SK-N-SH (cell line): ENCODE measurements around the gene ADCY9. TPM values are rescaled to one million over a fixed set of nuclear protein-coding genes. Genes with fewer than 3 reads are reported as not detected.

Experiments
- CTCF ChIA-PET: fragments of 300-600, 350-600 bp; formaldehyde crosslinking; extraction: SDS; loops from one replicate; lab custom pipeline; 2021; lab: Yijun Ruan, JAX
- POLR2A ChIA-PET: fragments of 350-600 bp; sonication (Branson Sonifier 250); formaldehyde crosslinking; extraction: SDS; loops from one replicate; lab custom pipeline; 2020; ENCODE audit warnings: antibody characterized with exemption, inconsistent platforms; lab: Yijun Ruan, JAX
- DNase-seq: peaks from one replicate; pipeline ENCODE4 v3.0.0; 2012
- H2AFZ ChIP-seq: fragments of 200-600 bp; sonication (generic); 2 replicates; pipeline ENCODE4 v1.8.1; 2016; ENCODE audit warnings: antibody characterized with exemption, mild to moderate bottlenecking, low read depth
- H3F3A ChIP-seq: fragments of 200-600 bp; sonication (generic); replicated peaks from 2 replicates; pipeline ENCODE3; 2016; ENCODE audit warnings: antibody characterized with exemption, mild to moderate bottlenecking; ENCODE audit not compliant: insufficient read depth
- H3K27ac ChIP-seq, 2 experiments: fragments of 200-500 bp in 1 of 2; fragments of 200-600 bp in 1 of 2; sonication (Bioruptor generic) in 1 of 2; sonication (generic), shearing (Covaris generic) in 1 of 2; 2 replicates each; pipeline versions ENCODE4 v1.5.1 to v1.6.1; 2014 to 2016; ENCODE audit warnings: low read depth in 2 of 2, inconsistent platforms in 1 of 2, low read length in 1 of 2, mild to moderate bottlenecking in 1 of 2, mixed read lengths in 1 of 2
- H3K27me3 ChIP-seq: fragments of 200-600 bp; sonication (generic), shearing (Covaris generic); 2 replicates; pipeline ENCODE4 v1.6.1; 2016; ENCODE audit warnings: mixed run types; ENCODE audit not compliant: insufficient read depth
- H3K36me3 ChIP-seq, 2 experiments: fragments of 200-500 bp in 1 of 2; fragments of 200-600 bp in 1 of 2; sonication (Bioruptor generic) in 1 of 2; sonication (generic) in 1 of 2; replicated peaks in 1 of 2; 2 replicates each; pipeline versions ENCODE3 to v1.5.1; 2014 to 2016; ENCODE audit warnings: low read length in 1 of 2, mild to moderate bottlenecking in 1 of 2; ENCODE audit not compliant: insufficient read depth in 2 of 2, control insufficient read depth in 1 of 2
- H3K4me1 ChIP-seq, 2 experiments: fragments of 200-500 bp in 1 of 2; fragments of 200-600 bp in 1 of 2; sonication (Bioruptor generic) in 1 of 2; sonication (generic), shearing (Covaris generic) in 1 of 2; 2 replicates each; pipeline versions ENCODE4 v1.5.1 to v1.6.1; 2014 to 2016; ENCODE audit warnings: low read depth in 1 of 2, low read length in 1 of 2, mixed run types in 1 of 2; ENCODE audit not compliant: insufficient read depth in 2 of 2, control insufficient read depth in 1 of 2
- H3K4me2 ChIP-seq: fragments of 200-600 bp; sonication (generic), shearing (Covaris generic); 2 replicates; pipeline ENCODE4 v1.6.1; 2017; ENCODE audit warnings: mixed run types
- H3K4me3 ChIP-seq, 2 experiments: fragments of 200-500 bp in 1 of 2; fragments of 200-600 bp in 1 of 2; sonication (Bioruptor generic) in 1 of 2; sonication (generic), shearing (Covaris generic) in 1 of 2; 2 replicates each; pipeline versions ENCODE4 v1.5.1 to v1.8.1; 2014 to 2016; ENCODE audit warnings: low read depth in 2 of 2, inconsistent platforms in 1 of 2, low read length in 1 of 2, mild to moderate bottlenecking in 1 of 2, mixed read lengths in 1 of 2, moderate library complexity in 1 of 2
- H3K79me2 ChIP-seq: fragments of 200-600 bp; sonication (generic); 2 replicates; pipeline ENCODE4 v1.8.1; 2017; ENCODE audit warnings: mild to moderate bottlenecking; ENCODE audit not compliant: insufficient read depth
- H3K9ac ChIP-seq: fragments of 200-600 bp; sonication (generic); 2 replicates; pipeline ENCODE4 v1.6.1; 2017; ENCODE audit warnings: mixed run types
- H3K9me2 ChIP-seq: fragments of 200-600 bp; sonication (generic); 2 replicates; pipeline ENCODE4 v1.6.1; 2017; ENCODE audit warnings: mixed run types
- H3K9me3 ChIP-seq: fragments of 200-600 bp; sonication (generic); 2 replicates; pipeline ENCODE4 v1.6.1; 2017; ENCODE audit warnings: mixed run types, mild to moderate bottlenecking, moderate library complexity
- H4K20me1 ChIP-seq: fragments of 200-600 bp; sonication (generic); 2 replicates; pipeline ENCODE4 v1.6.1; 2017; ENCODE audit warnings: mild to moderate bottlenecking, mixed run types; ENCODE audit not compliant: insufficient read depth
- ELF1 ChIP-seq: IDR thresholded peaks from 2 replicates; pipeline ENCODE4 v1.4.0; 2012
- EZH2phosphoT487 ChIP-seq: fragments of 200-600 bp; sonication (generic); IDR thresholded peaks from 2 replicates; pipeline ENCODE4 v1.6.1; 2017; ENCODE audit warnings: low read depth, mixed run types, mild to moderate bottlenecking, antibody characterized with exemption, moderate library complexity, borderline replicate concordance
- FOSL2 ChIP-seq: IDR thresholded peaks from 2 replicates; pipeline ENCODE4 v1.4.0; 2012; ENCODE audit warnings: low read depth, mild to moderate bottlenecking, moderate library complexity, borderline replicate concordance
- GATA2 ChIP-seq: sonication (generic); formaldehyde crosslinking; IDR thresholded peaks from 2 replicates; pipeline ENCODE4 v1.5.0; 2020; ENCODE audit warnings: mild to moderate bottlenecking, missing genetic modification reagents
- MEF2A ChIP-seq: IDR thresholded peaks from 2 replicates; pipeline ENCODE4 v1.4.0; 2012; ENCODE audit warnings: low read depth, borderline replicate concordance
- MXI1 ChIP-seq: IDR thresholded peaks from 2 replicates; pipeline ENCODE4 v1.6.1; 2012; ENCODE audit warnings: mild to moderate bottlenecking, low read depth, low read length, improper control_type of control experiment
- RAD21 ChIP-seq: IDR thresholded peaks from 2 replicates; pipeline ENCODE4 v1.6.1; 2012; ENCODE audit warnings: mild to moderate bottlenecking, low read length
- RCOR1 ChIP-seq: fragments of 150-350 bp; IDR thresholded peaks from 2 replicates; pipeline ENCODE4 v1.6.1; 2017; ENCODE audit warnings: antibody characterized with exemption, low read length
- SIN3A ChIP-seq: IDR thresholded peaks from 2 replicates; pipeline ENCODE4 v1.6.1; 2012; ENCODE audit warnings: low read depth, mild to moderate bottlenecking, low read length, moderate library complexity, borderline replicate concordance
- SMC3 ChIP-seq: IDR thresholded peaks from 2 replicates; pipeline ENCODE4 v1.6.1; 2012; ENCODE audit warnings: low read depth, low read length, improper control_type of control experiment
- TCF12 ChIP-seq: IDR thresholded peaks from 2 replicates; pipeline ENCODE4 v1.4.0; 2012
- TEAD4 ChIP-seq: IDR thresholded peaks from 2 replicates; pipeline ENCODE4 v1.4.0; 2012; ENCODE audit warnings: mild to moderate bottlenecking, borderline replicate concordance; ENCODE audit not compliant: insufficient read depth
- USF1 ChIP-seq: IDR thresholded peaks from 2 replicates; pipeline ENCODE4 v1.4.0; 2012; ENCODE audit warnings: low read depth, borderline replicate concordance
- WGBS: methylation state at CpG from one replicate; pipeline ENCODE4 v1.1.6; 2017; ENCODE audit warnings: low lambda C conversion rate; 5-methylcytosine and 5-hydroxymethylcytosine counted together
- polyA plus RNA-seq, 3 experiments: library from polyadenylated mRNA; depleted of rRNA; stranded (reverse); fragments of >200 nt; gene quantifications; 2 replicates each; pipeline ENCODE4 v1.2.3, GENCODE V29; 2012
- TF ChIP-seq, protein P1 (sequence below): IDR thresholded peaks from 2 replicates; pipeline ENCODE4 v1.4.0; 2012; ENCODE audit warnings: low read depth, borderline replicate concordance

The ADCY9 gene
- polyA plus RNA-seq, 1 of the 3 experiments (the other 2 are of a cell fraction) = 5.2 TPM

GRCh38 chr16:4052096-4052495 is 64.1 kb downstream of the ADCY9 start:
- no peak for DNase-seq
- Histone ChIP-seq H3K9me2 (no peaks in the 10 kb centered on the region), H3K9ac (no peak overlapping the region), H3K79me2 (no peaks in the 10 kb centered on the region), H3K27me3 (no peaks in the 10 kb centered on the region), H3K4me3 (no peak overlapping the region), H3K36me3 (no peaks in the 10 kb centered on the region), H4K20me1 (no peaks in the 10 kb centered on the region), H3F3A (no peaks in the 10 kb centered on the region), H3K27ac (no peak overlapping the region), H3K9me3 (no peaks in the 10 kb centered on the region), H2AFZ (no peak overlapping the region), H3K4me1 (peaks cover 0 to 7% of the 10 kb centered on the region in 2 experiments; a peak in 2 of 4 replicates), H3K4me2 (no peak overlapping the region)
- TF ChIP-seq EZH2phosphoT487 (no peak), SMC3 (no peak), FOSL2 (no peak), MXI1 (no peak), RAD21 (no peak), ELF1 (no peak), RCOR1 (no peak), MEF2A (no peak), GATA2 (CRISPR knock-in tag) (no peak)
- 93% methylated on average over 14 of the region's 14 CpGs for WGBS
- CTCF ChIA-PET = no interaction called here
- POLR2A ChIA-PET = no interaction called here

DNA sequence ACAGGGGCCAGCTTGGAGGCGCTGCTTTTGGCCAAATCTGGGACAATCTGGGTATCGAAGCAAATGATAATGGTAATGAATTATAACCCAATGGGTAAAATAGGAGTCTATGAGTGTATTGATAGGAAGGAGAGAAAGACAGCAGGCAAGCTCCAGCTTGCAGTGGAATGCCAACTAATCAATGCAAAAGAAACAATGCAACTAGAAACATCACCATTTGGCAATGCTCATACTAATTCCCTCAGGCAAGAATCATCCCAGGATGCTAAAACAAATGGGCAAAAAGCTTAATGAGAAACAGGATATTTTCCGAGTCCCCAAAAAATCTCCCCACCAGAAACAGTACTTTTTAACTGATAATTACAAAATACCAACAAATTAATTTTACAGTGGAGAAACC is 64.7 kb downstream of the ADCY9 start:
- Histone ChIP-seq H4K20me1 (no peaks in the 10 kb centered on the region), H3K27ac (no peak overlapping the region), H3K9ac (no peak overlapping the region), H3K79me2 (no peaks in the 10 kb centered on the region), H3F3A (no peaks in the 10 kb centered on the region), H3K4me1 (peaks cover 0 to 7% of the 10 kb centered on the region in 2 experiments; a peak in 2 of 4 replicates), H3K4me2 (no peak overlapping the region), H3K9me3 (no peaks in the 10 kb centered on the region), H3K4me3 (no peak overlapping the region), H3K9me2 (no peaks in the 10 kb centered on the region), H3K27me3 (no peaks in the 10 kb centered on the region), H2AFZ (no peak overlapping the region), H3K36me3 (no peaks in the 10 kb centered on the region)
- WGBS = 90% methylated on average over 3 of the region's 3 CpGs
- POLR2A ChIA-PET = interaction anchor here (0.7 kb wide), 1 partner anchor 233 kb away, joined by 3 read pairs; no protein-coding TSS in a partner anchor
- TF ChIP-seq TCF12 (no peak), SIN3A (no peak), USF1 (no peak), TEAD4 (no peak)
- TF ChIP-seq, protein P1, sequence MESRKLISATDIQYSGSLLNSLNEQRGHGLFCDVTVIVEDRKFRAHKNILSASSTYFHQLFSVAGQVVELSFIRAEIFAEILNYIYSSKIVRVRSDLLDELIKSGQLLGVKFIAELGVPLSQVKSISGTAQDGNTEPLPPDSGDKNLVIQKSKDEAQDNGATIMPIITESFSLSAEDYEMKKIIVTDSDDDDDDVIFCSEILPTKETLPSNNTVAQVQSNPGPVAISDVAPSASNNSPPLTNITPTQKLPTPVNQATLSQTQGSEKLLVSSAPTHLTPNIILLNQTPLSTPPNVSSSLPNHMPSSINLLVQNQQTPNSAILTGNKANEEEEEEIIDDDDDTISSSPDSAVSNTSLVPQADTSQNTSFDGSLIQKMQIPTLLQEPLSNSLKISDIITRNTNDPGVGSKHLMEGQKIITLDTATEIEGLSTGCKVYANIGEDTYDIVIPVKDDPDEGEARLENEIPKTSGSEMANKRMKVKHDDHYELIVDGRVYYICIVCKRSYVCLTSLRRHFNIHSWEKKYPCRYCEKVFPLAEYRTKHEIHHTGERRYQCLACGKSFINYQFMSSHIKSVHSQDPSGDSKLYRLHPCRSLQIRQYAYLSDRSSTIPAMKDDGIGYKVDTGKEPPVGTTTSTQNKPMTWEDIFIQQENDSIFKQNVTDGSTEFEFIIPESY = no peak
- CTCF ChIA-PET = no interaction called here
- no peak for DNase-seq
